ENCODE results near the gene INAVA.

INAVA gene

DNA sequence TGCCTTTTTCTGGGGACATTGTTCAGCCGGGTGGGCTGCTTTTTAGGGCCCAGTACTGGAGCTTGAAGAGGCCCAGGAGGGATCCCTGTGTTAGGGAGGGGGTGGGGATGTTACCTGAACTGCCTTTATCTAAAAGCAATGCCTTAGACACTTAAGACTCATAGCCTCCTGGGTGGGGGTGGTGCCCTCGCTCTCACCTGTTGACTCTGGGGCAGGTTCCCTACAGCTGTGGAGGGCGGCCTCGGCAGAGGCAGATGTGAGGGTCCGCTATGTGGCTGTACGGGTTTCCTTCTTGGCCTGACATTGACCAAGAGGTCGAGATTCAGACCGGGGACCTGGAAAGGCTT lies 716 bp downstream of the INAVA start:
- Histone ChIP-seq H3K27me3 (peaks cover 0 to 3% of the 10 kb centered on the region in 2 donors), H3K4me3 (no peak overlapping the region), H3K9me3 (no peaks in the 10 kb centered on the region), H3K4me1 (peaks cover 0 to 18% (median 13%) of the 10 kb centered on the region in 4 donors), H3K36me3 (no peaks in the 10 kb centered on the region), H3K27ac (no peak overlapping the region)
- TF ChIP-seq, protein P1, sequence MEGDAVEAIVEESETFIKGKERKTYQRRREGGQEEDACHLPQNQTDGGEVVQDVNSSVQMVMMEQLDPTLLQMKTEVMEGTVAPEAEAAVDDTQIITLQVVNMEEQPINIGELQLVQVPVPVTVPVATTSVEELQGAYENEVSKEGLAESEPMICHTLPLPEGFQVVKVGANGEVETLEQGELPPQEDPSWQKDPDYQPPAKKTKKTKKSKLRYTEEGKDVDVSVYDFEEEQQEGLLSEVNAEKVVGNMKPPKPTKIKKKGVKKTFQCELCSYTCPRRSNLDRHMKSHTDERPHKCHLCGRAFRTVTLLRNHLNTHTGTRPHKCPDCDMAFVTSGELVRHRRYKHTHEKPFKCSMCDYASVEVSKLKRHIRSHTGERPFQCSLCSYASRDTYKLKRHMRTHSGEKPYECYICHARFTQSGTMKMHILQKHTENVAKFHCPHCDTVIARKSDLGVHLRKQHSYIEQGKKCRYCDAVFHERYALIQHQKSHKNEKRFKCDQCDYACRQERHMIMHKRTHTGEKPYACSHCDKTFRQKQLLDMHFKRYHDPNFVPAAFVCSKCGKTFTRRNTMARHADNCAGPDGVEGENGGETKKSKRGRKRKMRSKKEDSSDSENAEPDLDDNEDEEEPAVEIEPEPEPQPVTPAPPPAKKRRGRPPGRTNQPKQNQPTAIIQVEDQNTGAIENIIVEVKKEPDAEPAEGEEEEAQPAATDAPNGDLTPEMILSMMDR (IDR thresholded peaks at IDR 0.05), result no peak
- DNase-seq, result no peak
- intact Hi-C loops (cut with DNase I; ENCODE audit: low total_unique reads), result no loop called here

DNA sequence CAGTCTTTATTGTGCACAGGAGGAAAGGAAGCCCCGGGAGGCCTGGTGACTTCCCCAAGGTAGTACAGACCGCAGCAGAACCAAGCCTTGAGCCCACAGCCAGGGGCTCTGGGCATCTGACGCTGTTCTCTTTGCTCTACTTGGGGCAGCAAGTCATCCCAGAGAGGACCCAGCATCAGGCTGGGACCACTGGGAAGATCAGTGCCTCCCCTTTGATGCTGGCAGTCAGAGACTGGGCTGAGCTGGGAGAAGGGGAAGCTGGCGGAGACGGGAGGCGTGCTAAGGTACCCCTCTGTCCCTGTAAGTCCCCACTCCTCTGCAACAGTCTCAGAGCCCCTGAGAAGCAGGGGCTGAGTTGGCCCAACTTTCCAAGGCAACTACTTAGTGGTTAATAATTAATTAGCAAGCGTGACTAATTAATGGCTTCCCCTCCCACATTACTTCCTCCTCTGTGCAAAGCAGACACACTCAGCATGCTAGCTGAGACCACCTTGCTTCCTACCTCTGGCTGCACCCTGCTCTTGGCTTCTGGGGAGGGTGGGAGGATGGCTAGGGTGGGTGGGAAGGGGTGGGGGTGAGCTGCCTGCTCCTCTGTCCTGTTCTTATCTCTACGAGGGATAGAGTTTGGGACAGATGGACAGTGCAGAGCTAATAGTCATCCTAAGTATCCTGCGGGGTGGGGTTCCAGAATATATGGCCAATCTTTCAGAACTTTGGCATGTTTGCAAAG lies 1.3 kb downstream of the INAVA start:
- Histone ChIP-seq H3K4me1 (peaks cover 0 to 13% (median 10%) of the 10 kb centered on the region in 4 donors), H3K27me3 (peaks cover 0 to under 1% of the 10 kb centered on the region in 2 donors), H3K36me3 (no peaks in the 10 kb centered on the region), H3K9me3 (no peaks in the 10 kb centered on the region), H3K4me3 (no peak overlapping the region), H3K27ac (no peak overlapping the region)
- DNase-seq, result no peak
- intact Hi-C loops (cut with DNase I; ENCODE audit: low total_unique reads), result no loop called here
- TF ChIP-seq, protein P1 (IDR thresholded peaks at IDR 0.05), result no peak

DNA sequence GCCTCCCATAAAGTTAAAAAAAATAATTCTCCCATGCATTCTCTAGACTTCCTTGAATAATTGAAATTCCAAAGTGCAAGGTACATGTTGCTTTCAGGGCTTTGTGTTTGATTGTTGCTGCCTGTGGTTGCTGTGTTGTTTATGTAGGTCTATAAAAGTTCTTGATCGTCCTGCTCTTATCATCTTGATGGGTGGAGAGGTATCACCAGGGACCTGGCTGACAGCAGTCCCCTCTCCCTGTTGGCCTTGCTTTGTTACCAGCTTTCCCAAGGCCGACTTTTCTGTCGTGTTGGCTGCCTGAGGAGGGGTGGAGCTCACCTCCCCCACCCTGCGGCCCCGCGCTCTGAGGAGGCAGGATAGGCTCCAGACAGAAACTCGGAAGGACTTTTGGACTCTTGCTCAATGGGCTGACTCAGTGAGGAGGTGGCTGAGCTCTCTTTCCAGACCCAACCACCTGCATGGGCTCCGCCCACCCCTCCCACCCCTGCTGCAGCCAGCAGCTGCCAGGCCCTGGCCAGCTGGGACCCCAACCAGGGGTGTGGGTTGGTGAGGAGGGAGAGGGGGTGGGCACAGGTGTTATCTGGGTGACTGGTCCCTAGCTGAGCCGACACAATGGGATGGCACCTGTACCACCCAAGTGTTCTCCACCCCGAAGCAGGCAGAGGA lies 2.0 kb downstream of the INAVA start:
- TF ChIP-seq, protein P1 (IDR thresholded peaks at IDR 0.05), result no peak
- intact Hi-C loops (cut with DNase I; ENCODE audit: low total_unique reads), result no loop called here
- Histone ChIP-seq H3K9me3 (no peaks in the 10 kb centered on the region), H3K27me3 (no peaks in the 10 kb centered on the region), H3K27ac (no peak overlapping the region), H3K4me1 (peaks cover 0 to 6% (median 5%) of the 10 kb centered on the region in 4 donors), H3K36me3 (no peaks in the 10 kb centered on the region), H3K4me3 (no peak overlapping the region)
- DNase-seq, result no peak

DNA sequence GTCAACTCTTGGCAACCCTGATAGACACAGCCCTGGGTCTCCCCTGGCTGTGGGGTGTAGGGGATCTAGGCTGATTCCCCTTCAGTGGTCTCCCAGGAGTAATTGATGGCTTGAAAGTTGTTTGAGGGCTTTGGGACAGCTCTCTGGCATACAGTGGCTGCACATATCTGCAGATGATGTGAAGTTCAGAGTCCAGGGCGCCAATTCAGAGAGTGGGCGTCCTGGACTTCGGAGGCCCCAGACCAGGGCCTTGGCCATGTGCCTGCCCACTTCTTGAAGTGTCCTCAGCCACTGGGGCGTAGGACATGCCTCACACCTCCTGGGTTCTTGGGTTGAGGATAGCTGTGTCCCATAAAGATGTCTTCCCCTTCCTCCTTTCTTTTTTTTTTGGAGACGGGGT lies 2.6 kb downstream of the INAVA start:
- Histone ChIP-seq H3K27ac (no peak overlapping the region), H3K4me1 (peaks cover 0 to 3% (median 0%) of the 10 kb centered on the region in 4 donors), H3K27me3 (no peaks in the 10 kb centered on the region), H3K36me3 (no peaks in the 10 kb centered on the region), H3K4me3 (no peak overlapping the region), H3K9me3 (no peaks in the 10 kb centered on the region)
- no peak for DNase-seq
- TF ChIP-seq, protein P1 (IDR thresholded peaks at IDR 0.05), result no peak
- intact Hi-C loops (cut with DNase I; ENCODE audit: low total_unique reads), result no loop called here

DNA sequence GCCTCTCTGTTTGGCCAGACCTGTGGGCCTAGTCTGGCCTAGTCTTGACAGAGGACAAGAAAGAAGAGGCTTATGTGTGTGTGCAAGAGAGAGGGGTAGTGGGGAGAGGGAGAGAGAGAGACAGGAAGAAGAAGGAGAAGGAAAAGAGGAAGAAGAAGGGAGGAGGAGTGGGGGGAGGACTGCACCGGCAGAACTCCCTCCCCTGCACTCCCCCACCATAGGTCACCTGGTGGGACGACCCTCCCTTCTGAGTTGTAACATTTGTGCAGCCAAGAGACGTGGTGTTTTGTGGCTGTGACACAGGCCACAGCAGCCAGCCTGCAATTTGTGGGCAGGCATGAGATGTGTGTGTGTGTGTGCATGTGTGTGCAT lies 4.3 kb downstream of the INAVA start:
- H3K27ac ChIP-seq, result no peak overlapping the region
- no peaks in the 10 kb centered on the region for H3K36me3 ChIP-seq
- TF ChIP-seq, protein P1 (IDR thresholded peaks at IDR 0.05), result no peak
- H3K27me3 ChIP-seq, result no peaks in the 10 kb centered on the region
- H3K4me3 ChIP-seq, result no peak overlapping the region
- no peak for DNase-seq
- no peaks in the 10 kb centered on the region for H3K9me3 ChIP-seq
- H3K4me1 ChIP-seq, result no peaks in the 10 kb centered on the region
- intact Hi-C loops (cut with DNase I; ENCODE audit: low total_unique reads), result no loop called here
